Measurements from ENCODE around the gene RUNX2. TPM values are rescaled to one million over a fixed set of nuclear protein-coding genes. Genes with fewer than 3 reads are reported as not detected.

The RUNX2 gene
- total and polyA plus RNA-seq, 12 donors: 0.20 to 3.0 (median 1.6) TPM

- no peak for ATAC-seq
- H3K27ac ChIP-seq: no peak overlapping the region
- intact Hi-C loops (cut with DNase I): no loop called here
- no peaks in the 10 kb centered on the region for H3K36me3 ChIP-seq
- no peak overlapping the region for H3K4me3 ChIP-seq
- no peak for DNase-seq
- H3K9me3 ChIP-seq: no peaks in the 10 kb centered on the region
- H3K4me1 ChIP-seq: no peaks in the 10 kb centered on the region
- WGBS, 2 donors: 73 to 83% methylated on average over 1 of the region's 1 CpG
- TF ChIP-seq CTCF (IDR thresholded peaks at IDR 0.05): no peak
- H3K27me3 ChIP-seq: no peaks in the 10 kb centered on the region
Measured at GRCh38 chr6:45527210-45527609, 199.1 kb downstream of the RUNX2 start.

GRCh38 chr6:45531999-45532595, 204.0 kb downstream of the RUNX2 start:
- WGBS, 2 donors: 81 to 87% methylated on average over 2 of the region's 2 CpGs
- intact Hi-C loops (cut with DNase I): no loop called here
- H3K27ac ChIP-seq: peak overlapping the region in 2 of 10 donors; percentile 35 to 36
- H3K9me3 ChIP-seq: no peaks in the 10 kb centered on the region
- no peaks in the 10 kb centered on the region for H3K27me3 ChIP-seq
- no peak overlapping the region for H3K4me3 ChIP-seq
- peaks cover 0 to 9% (median 0%) of the 10 kb centered on the region in 9 donors for H3K4me1 ChIP-seq
- no peak for TF ChIP-seq CTCF (IDR thresholded peaks at IDR 0.05)
- DNase-seq (no peak), ATAC-seq (no peak)
- H3K36me3 ChIP-seq: no peaks in the 10 kb centered on the region

- WGBS, 2 donors: 41 to 63% methylated on average over 6 of the region's 6 CpGs
- peak in 6 of 8 donors; percentile 44 to 78 (median 62) for ATAC-seq
- H3K27me3 ChIP-seq: no peaks in the 10 kb centered on the region
- H3K9me3 ChIP-seq: no peaks in the 10 kb centered on the region
- H3K4me1 ChIP-seq: peaks cover 0 to 9% (median 0%) of the 10 kb centered on the region in 9 donors
- peak overlapping the region in 5 of 10 donors; percentile 8 to 41 (median 9) for H3K27ac ChIP-seq
- peak overlapping the region in 6 of 10 donors; percentile 7 to 37 (median 22) for H3K4me3 ChIP-seq
- intact Hi-C loops (cut with DNase I): no loop called here
- TF ChIP-seq CTCF (IDR thresholded peaks at IDR 0.05): no peak
- no peak for DNase-seq
- H3K36me3 ChIP-seq: no peaks in the 10 kb centered on the region
Measured at GRCh38 chr6:45532721-45533210, 204.6 kb downstream of the RUNX2 start.

- no peak for DNase-seq
- Histone ChIP-seq H3K36me3 (no peaks in the 10 kb centered on the region), H3K4me3 (peak overlapping the region in 6 of 10 donors; percentile 7 to 37 (median 22)), H3K9me3 (no peaks in the 10 kb centered on the region), H3K27ac (peak overlapping the region in 5 of 10 donors; percentile 8 to 41 (median 9)), H3K4me1 (peaks cover 0 to 9% (median 0%) of the 10 kb centered on the region in 9 donors), H3K27me3 (no peaks in the 10 kb centered on the region)
- ATAC-seq: peak in 6 of 8 donors; percentile 38 to 65 (median 52)
- no peak for TF ChIP-seq CTCF (IDR thresholded peaks at IDR 0.05)
- intact Hi-C loops (cut with DNase I): no loop called here
- 37 to 44% methylated on average over 4 of the region's 4 CpGs for WGBS, 2 donors
Measured at GRCh38 chr6:45533386-45533785, 205.3 kb downstream of the RUNX2 start.
